CD4-positive, CD25-positive, alpha-beta regulatory T cell (primary cell): ENCODE measurements around the gene ZFYVE27. TPM values are rescaled to one million over a fixed set of nuclear protein-coding genes. Genes with fewer than 3 reads are reported as not detected.

ENCODE experiments used
- ATAC-seq, 2 donors: fragments of 150-1000 bp; cut with Tn5 transposase; one replicate each; pipeline ENCODE4 v1.10.0; 2021; ENCODE audit warnings: low read depth in 2 of 2, moderate number of reproducible peaks in 2 of 2, moderate library complexity in 1 of 2
- DNase-seq, 3 donors: peaks; one replicate each; pipeline versions ENCODE4 v3.0.0 to v3.0.0-alpha.2; 2012 to 2022; ENCODE audit warnings: mixed read lengths in 1 of 3
- H3K27ac ChIP-seq: one replicate; pipeline ENCODE4 v1.7.0; 2013; ENCODE audit warnings: mild to moderate bottlenecking, low read length; ENCODE audit not compliant: insufficient read depth, poor library complexity, severe bottlenecking
- H3K27me3 ChIP-seq: one replicate; pipeline ENCODE4 v1.7.0; 2013; ENCODE audit warnings: low read length; ENCODE audit not compliant: control insufficient read depth, insufficient read depth
- H3K36me3 ChIP-seq: one replicate; pipeline ENCODE4 v1.7.0; 2013; ENCODE audit warnings: mild to moderate bottlenecking, low read length, moderate library complexity; ENCODE audit not compliant: control insufficient read depth, insufficient read depth
- H3K4me1 ChIP-seq: 2 replicates; pipeline ENCODE4 v1.7.0; 2013; ENCODE audit warnings: mild to moderate bottlenecking, low read length; ENCODE audit not compliant: insufficient read depth, control insufficient read depth, poor library complexity, severe bottlenecking
- H3K4me3 ChIP-seq: one replicate; pipeline ENCODE4 v1.7.0; 2013; ENCODE audit warnings: low read depth, mild to moderate bottlenecking, low read length, moderate library complexity
- H3K9me3 ChIP-seq, 2 experiments: 1 replicate in 1 of 2; 2 replicates in 1 of 2; pipeline ENCODE4 v1.7.0; 2013; ENCODE audit warnings: low read length in 2 of 2, mild to moderate bottlenecking in 1 of 2, moderate library complexity in 1 of 2; ENCODE audit not compliant: control insufficient read depth in 2 of 2
- H3K27ac Mint-ChIP-seq, 3 donors: one replicate each; pipeline ENCODE4 v1.8.0; 2020 to 2022; ENCODE audit warnings: mild to moderate bottlenecking in 3 of 3, mixed read lengths in 3 of 3, moderate library complexity in 2 of 3
- H3K27me3 Mint-ChIP-seq: one replicate; pipeline ENCODE4 v1.8.0; 2022; ENCODE audit warnings: mild to moderate bottlenecking, mixed read lengths
- H3K36me3 Mint-ChIP-seq: one replicate; pipeline ENCODE4 v1.8.0; 2020; ENCODE audit warnings: mixed read lengths
- H3K4me1 Mint-ChIP-seq, 4 donors: one replicate each; pipeline ENCODE4 v1.8.0; 2020 to 2022; ENCODE audit warnings: mixed read lengths in 4 of 4, mild to moderate bottlenecking in 1 of 4
- H3K4me3 Mint-ChIP-seq, 4 donors: one replicate each; pipeline ENCODE4 v1.8.0; 2020 to 2022; ENCODE audit warnings: mild to moderate bottlenecking in 4 of 4, mixed read lengths in 4 of 4, moderate library complexity in 3 of 4
- H3K9me3 Mint-ChIP-seq, 7 donors: one replicate each; pipeline ENCODE4 v1.8.0; 2020 to 2022; ENCODE audit warnings: mixed read lengths in 7 of 7, mild to moderate bottlenecking in 3 of 7, moderate library complexity in 2 of 7
- polyA plus RNA-seq, 4 donors: library from polyadenylated mRNA; unstranded; fragments of 300-500 nt; fragmentation: Illumina TruSeq; gene quantifications; one replicate each; pipeline ENCODE4 v1.2.3, GENCODE V29; 2021
- total RNA-seq: library from RNA; stranded (reverse); gene quantifications from one replicate; pipeline ENCODE4 v1.2.3, GENCODE V29; 2022

Gene ZFYVE27
- total and polyA plus RNA-seq, 5 donors from 2014 or later: 22.4 to 86.9 (median 44.7) TPM

- peak overlapping the region; percentile 61 for H3K27ac ChIP-seq
- peaks cover 8 to 37% (median 20%) of the 10 kb centered on the region in 4 donors for H3K4me1 Mint-ChIP-seq
- H3K4me3 Mint-ChIP-seq: peak overlapping the region in 3 of 4 donors; percentile 53 to 71 (median 68)
- DNase-seq: no peak
- ATAC-seq: no peak
- no peaks in the 10 kb centered on the region for H3K36me3 Mint-ChIP-seq
- H3K36me3 ChIP-seq: no peaks in the 10 kb centered on the region
- H3K27ac Mint-ChIP-seq: peak overlapping the region; percentile 80 to 98 (median 92)
- no peak overlapping the region for H3K4me3 ChIP-seq
- peaks cover 24% of the 10 kb centered on the region for H3K4me1 ChIP-seq
- H3K9me3 Mint-ChIP-seq: no peaks in the 10 kb centered on the region
- no peaks in the 10 kb centered on the region for H3K9me3 ChIP-seq
- H3K27me3 ChIP-seq: no peaks in the 10 kb centered on the region
- no peaks in the 10 kb centered on the region for H3K27me3 Mint-ChIP-seq
Measured at GRCh38 chr10:97782455-97783228, 45.7 kb downstream of the ZFYVE27 start.

DNA sequence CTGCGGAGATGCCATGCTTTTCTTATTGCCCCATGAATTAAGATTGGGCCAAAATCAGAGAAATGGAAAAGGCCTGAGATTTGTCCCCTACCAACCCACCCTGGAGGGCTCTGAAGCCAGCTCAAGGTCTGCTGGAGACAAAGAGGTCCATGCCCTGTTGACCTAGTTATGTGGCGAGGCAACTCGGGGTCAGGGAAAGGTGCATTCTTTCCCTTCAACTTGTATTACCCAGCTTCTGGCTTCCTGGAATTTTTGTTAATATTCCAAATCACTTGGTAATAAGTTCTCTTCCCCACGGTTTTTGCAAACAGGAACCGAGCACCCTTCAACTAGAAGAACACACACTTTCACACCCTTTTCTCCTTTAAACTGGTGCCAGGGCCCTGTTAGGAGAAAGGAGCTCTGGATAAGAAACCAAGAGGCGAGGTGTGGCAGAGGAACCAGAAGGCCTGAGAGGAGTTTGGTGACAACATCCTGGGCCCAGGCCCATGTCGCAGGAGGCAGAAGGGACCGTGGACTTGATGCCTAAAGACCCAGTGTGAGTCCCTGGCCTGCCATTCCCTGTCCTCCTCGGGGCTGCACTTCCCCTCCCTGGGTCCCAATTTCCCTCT lies 47.4 kb downstream of the ZFYVE27 start:
- Histone ChIP-seq H3K27me3 (no peaks in the 10 kb centered on the region), H3K9me3 (no peaks in the 10 kb centered on the region), H3K36me3 (no peaks in the 10 kb centered on the region), H3K4me1 (peaks cover 24% of the 10 kb centered on the region), H3K27ac (no peak overlapping the region), H3K4me3 (no peak overlapping the region)
- no peaks in the 10 kb centered on the region for H3K9me3 Mint-ChIP-seq
- ATAC-seq (no peak), DNase-seq (no peak)
- peaks cover 8 to 41% (median 20%) of the 10 kb centered on the region in 4 donors for H3K4me1 Mint-ChIP-seq
- no peak overlapping the region for H3K4me3 Mint-ChIP-seq
- H3K36me3 Mint-ChIP-seq: no peaks in the 10 kb centered on the region
- peaks cover 6% of the 10 kb centered on the region for H3K27me3 Mint-ChIP-seq
- H3K27ac Mint-ChIP-seq: peak overlapping the region in 2 of 3 donors; percentile 9 to 65

GRCh38 chr10:97785231-97785630 lies 48.3 kb downstream of the ZFYVE27 start:
- Mint-ChIP-seq H3K4me1 (peaks cover 7 to 33% (median 19%) of the 10 kb centered on the region in 4 donors), H3K27me3 (peaks cover 6% of the 10 kb centered on the region), H3K36me3 (no peaks in the 10 kb centered on the region), H3K4me3 (no peak overlapping the region), H3K9me3 (no peaks in the 10 kb centered on the region), H3K27ac (peak overlapping the region in 1 of 3 donors; percentile 83)
- DNase-seq (no peak), ATAC-seq (no peak)
- Histone ChIP-seq H3K36me3 (no peaks in the 10 kb centered on the region), H3K9me3 (no peaks in the 10 kb centered on the region), H3K27ac (no peak overlapping the region), H3K4me1 (peaks cover 24% of the 10 kb centered on the region), H3K4me3 (no peak overlapping the region), H3K27me3 (no peaks in the 10 kb centered on the region)

- peaks cover 2 to 28% (median 14%) of the 10 kb centered on the region in 4 donors for H3K4me1 Mint-ChIP-seq
- Histone ChIP-seq H3K27ac (no peak overlapping the region), H3K4me1 (peaks cover 19% of the 10 kb centered on the region), H3K4me3 (no peak overlapping the region), H3K36me3 (no peaks in the 10 kb centered on the region), H3K9me3 (no peaks in the 10 kb centered on the region), H3K27me3 (no peaks in the 10 kb centered on the region)
- no peak overlapping the region for H3K4me3 Mint-ChIP-seq
- H3K9me3 Mint-ChIP-seq: no peaks in the 10 kb centered on the region
- no peak for DNase-seq
- no peak for ATAC-seq
- H3K27ac Mint-ChIP-seq: peak overlapping the region in 1 of 3 donors; percentile 83
- H3K27me3 Mint-ChIP-seq: peaks cover 6% of the 10 kb centered on the region
- H3K36me3 Mint-ChIP-seq: no peaks in the 10 kb centered on the region
Measured at GRCh38 chr10:97785731-97786130, 48.8 kb downstream of the ZFYVE27 start.

DNA sequence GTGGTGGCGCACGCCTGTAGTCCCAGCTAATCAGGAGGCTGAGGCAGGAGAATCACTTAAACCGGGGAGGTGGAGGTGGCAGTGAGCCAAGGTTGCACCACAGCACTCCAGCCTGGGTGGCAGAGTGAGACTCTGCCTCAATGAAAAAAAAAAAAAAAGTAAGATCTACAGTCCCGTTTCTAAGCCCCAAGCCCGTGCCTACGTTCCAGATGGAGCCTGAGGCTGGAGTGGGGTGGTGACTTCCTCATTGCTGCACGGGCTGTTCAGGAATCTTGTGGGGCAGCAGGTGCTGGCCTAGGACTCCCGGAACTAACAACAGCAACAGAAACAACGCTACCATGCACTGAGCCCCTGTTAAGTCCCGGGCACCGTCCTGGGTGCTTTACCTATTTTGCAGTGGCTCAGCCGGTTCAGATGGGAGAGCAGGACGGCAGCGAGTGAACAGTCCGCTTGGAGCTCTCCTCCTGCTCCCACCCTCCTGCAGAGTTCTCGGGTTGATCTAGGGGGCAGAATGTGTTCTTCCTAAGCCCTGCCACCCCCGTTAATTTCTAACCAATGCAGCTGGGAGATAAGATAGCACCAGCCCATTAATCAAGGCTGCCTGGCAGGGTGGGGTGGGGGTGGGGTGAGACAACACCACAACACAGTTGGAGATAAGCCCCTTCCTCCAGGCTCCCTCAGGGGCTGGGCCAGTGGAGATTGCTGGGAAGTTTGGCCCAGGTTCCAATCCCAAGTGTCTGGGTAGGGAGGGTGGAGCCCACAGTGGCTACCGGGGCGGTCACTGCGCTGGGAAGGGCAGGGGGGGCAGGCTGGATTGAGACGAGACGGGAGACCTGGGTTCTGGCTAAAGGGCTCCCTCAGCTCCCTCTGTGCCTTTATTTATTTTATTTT lies 51.9 kb downstream of the ZFYVE27 start:
- H3K27ac Mint-ChIP-seq: no peak overlapping the region
- H3K27me3 ChIP-seq: no peaks in the 10 kb centered on the region

DNA sequence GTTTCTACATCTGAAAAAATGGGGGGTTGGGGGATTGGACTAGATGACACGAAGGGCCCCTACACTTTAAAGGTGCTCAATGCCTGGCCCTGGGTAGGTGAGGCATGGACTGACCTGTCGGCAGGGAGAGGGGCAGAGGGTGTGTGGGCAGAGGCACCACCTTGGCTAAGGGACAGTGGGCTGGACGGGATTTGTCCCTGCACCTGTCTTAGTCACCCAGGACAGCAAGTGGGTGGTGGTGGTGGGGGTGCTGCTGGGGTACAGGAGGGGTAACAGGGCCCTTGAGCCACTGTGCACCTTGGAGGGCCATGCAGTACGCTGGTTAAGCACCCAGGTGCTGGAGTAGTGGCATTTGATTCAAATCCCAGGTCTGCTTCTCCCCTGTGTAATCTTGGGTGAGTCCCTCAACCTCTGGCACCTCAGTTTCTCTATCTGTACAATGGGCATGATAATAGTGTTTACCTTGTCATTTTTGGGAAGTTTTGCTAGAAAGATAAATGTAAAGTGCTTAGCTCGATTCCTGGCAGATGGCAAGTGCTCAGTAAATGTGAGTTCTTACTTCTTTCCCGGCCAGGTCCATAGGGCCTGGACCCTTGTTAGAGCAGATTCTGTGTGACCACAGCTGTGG lies 53.0 kb downstream of the ZFYVE27 start:
- Histone ChIP-seq H3K27ac (no peak overlapping the region), H3K36me3 (no peaks in the 10 kb centered on the region), H3K4me1 (peaks cover 8% of the 10 kb centered on the region), H3K4me3 (no peak overlapping the region), H3K27me3 (no peaks in the 10 kb centered on the region), H3K9me3 (no peaks in the 10 kb centered on the region)
- ATAC-seq: no peak
- Mint-ChIP-seq H3K27ac (no peak overlapping the region), H3K27me3 (peaks cover 6% of the 10 kb centered on the region), H3K4me1 (peaks cover 0 to 30% (median 3%) of the 10 kb centered on the region in 4 donors), H3K36me3 (no peaks in the 10 kb centered on the region), H3K4me3 (no peak overlapping the region), H3K9me3 (peaks cover 0 to 2% (median 0%) of the 10 kb centered on the region in 7 donors)
- DNase-seq: no peak

More for the DNA sequence above, 51.9 kb downstream of the ZFYVE27 start:
- H3K4me1 Mint-ChIP-seq: peaks cover 0 to 26% (median under 1%) of the 10 kb centered on the region in 4 donors
- H3K27ac ChIP-seq: no peak overlapping the region
- H3K4me3 Mint-ChIP-seq: no peak overlapping the region
- no peak for DNase-seq
- peaks cover 8% of the 10 kb centered on the region for H3K4me1 ChIP-seq
- H3K36me3 Mint-ChIP-seq: no peaks in the 10 kb centered on the region
- no peak overlapping the region for H3K4me3 ChIP-seq
- H3K36me3 ChIP-seq: no peaks in the 10 kb centered on the region
- H3K27me3 Mint-ChIP-seq: peaks cover 6% of the 10 kb centered on the region
- no peak for ATAC-seq
- H3K9me3 ChIP-seq: no peaks in the 10 kb centered on the region
- H3K9me3 Mint-ChIP-seq: peaks cover 0 to 2% (median 0%) of the 10 kb centered on the region in 7 donors
